Esophagus muscularis mucosa (tissue), 4 donors: Measurements from ENCODE around the gene IRGQ. TPM values are rescaled to one million over a fixed set of nuclear protein-coding genes. Genes with fewer than 3 reads are reported as not detected.

Source experiments
- DNase-seq: peaks from one replicate; pipeline ENCODE4 v3.0.0-alpha.2; 2017; ENCODE audit errors: extremely low spot score
- H3K27ac ChIP-seq, 4 donors: fragments of 200-600 bp; sonication (generic); replicated peaks in 1 of 4; 1 replicate in 3 of 4; 2 replicates in 1 of 4; pipeline ENCODE4 v1.5.1; 2016 to 2019; ENCODE audit warnings: mild to moderate bottlenecking in 1 of 4
- H3K27me3 ChIP-seq, 4 donors: fragments of 200-600 bp; sonication (generic); one replicate each; pipeline versions ENCODE4 v1.5.1 to v1.6.0; 2016 to 2019
- H3K36me3 ChIP-seq, 4 donors: fragments of 200-600 bp; sonication (generic); one replicate each; pipeline ENCODE4 v1.5.1; 2016 to 2019
- H3K4me1 ChIP-seq, 4 donors: fragments of 200-600 bp; sonication (generic); one replicate each; pipeline ENCODE4 v1.5.1; 2016 to 2019
- H3K4me3 ChIP-seq, 4 donors: fragments of 200-600 bp; sonication (generic); 1 replicate in 2 of 4; 2 replicates in 2 of 4; pipeline ENCODE4 v1.5.1; 2016 to 2019; ENCODE audit warnings: mild to moderate bottlenecking in 4 of 4, moderate library complexity in 1 of 4
- H3K9me3 ChIP-seq, 4 donors: fragments of 200-600 bp; sonication (generic); 1 replicate in 3 of 4; 2 replicates in 1 of 4; pipeline ENCODE4 v1.5.1; 2016 to 2019
- EP300 ChIP-seq: sonication (generic); formaldehyde crosslinking; IDR thresholded peaks from one replicate; pipeline ENCODE4 v1.6.1; 2017; ENCODE audit warnings: antibody characterized with exemption
- POLR2A ChIP-seq: fragments of 450-650 bp; IDR thresholded peaks from one replicate; pipeline ENCODE4 v1.6.1; 2017; ENCODE audit warnings: antibody characterized with exemption, moderate library complexity, mild to moderate bottlenecking, low read depth
- POLR2AphosphoS5 ChIP-seq, 2 donors: sonication (generic); formaldehyde crosslinking; IDR thresholded peaks; one replicate each; pipeline ENCODE4 v1.6.1; 2017; ENCODE audit warnings: antibody characterized with exemption in 2 of 2
- WGBS: methylation state at CpG from one replicate; pipeline ENCODE4 v1.1.5; 2018; 5-methylcytosine and 5-hydroxymethylcytosine counted together
- intact Hi-C: fragments of 100-400 bp; cut with DNase I; formaldehyde crosslinking; loops from one replicate; pipeline ENCODE4 v1.15.1; 2023
- total RNA-seq, 4 donors: library from RNA; depleted of rRNA; stranded (reverse); fragments of >200 nt; gene quantifications; one replicate each; pipeline versions ENCODE4 v1.1.0 to v1.2.1, GENCODE V29; 2016
- TF ChIP-seq, protein P1 (sequence below), 3 experiments: fragments of 200-600 bp in 2 of 3; fragments of 450-650 bp in 1 of 3; sonication (generic) in 2 of 3; IDR thresholded peaks; one replicate each; pipeline ENCODE4 v1.5.1; 2017 to 2019; ENCODE audit warnings: antibody characterized with exemption in 3 of 3, mild to moderate bottlenecking in 2 of 3, moderate library complexity in 1 of 3

IRGQ gene
- total RNA-seq, 4 donors from 2014 or later = 20.3 to 36.0 (median 28.6) TPM

- Histone ChIP-seq H3K27ac (no peak overlapping the region), H3K4me1 (peaks cover 17 to 30% (median 19%) of the 10 kb centered on the region in 4 donors), H3K27me3 (no peaks in the 10 kb centered on the region), H3K36me3 (peaks cover 5 to 53% (median 42%) of the 10 kb centered on the region in 4 donors), H3K4me3 (no peak overlapping the region), H3K9me3 (no peaks in the 10 kb centered on the region)
- intact Hi-C loops = no loop called here
- no peak for DNase-seq
- TF ChIP-seq, protein P1, sequence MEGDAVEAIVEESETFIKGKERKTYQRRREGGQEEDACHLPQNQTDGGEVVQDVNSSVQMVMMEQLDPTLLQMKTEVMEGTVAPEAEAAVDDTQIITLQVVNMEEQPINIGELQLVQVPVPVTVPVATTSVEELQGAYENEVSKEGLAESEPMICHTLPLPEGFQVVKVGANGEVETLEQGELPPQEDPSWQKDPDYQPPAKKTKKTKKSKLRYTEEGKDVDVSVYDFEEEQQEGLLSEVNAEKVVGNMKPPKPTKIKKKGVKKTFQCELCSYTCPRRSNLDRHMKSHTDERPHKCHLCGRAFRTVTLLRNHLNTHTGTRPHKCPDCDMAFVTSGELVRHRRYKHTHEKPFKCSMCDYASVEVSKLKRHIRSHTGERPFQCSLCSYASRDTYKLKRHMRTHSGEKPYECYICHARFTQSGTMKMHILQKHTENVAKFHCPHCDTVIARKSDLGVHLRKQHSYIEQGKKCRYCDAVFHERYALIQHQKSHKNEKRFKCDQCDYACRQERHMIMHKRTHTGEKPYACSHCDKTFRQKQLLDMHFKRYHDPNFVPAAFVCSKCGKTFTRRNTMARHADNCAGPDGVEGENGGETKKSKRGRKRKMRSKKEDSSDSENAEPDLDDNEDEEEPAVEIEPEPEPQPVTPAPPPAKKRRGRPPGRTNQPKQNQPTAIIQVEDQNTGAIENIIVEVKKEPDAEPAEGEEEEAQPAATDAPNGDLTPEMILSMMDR (IDR thresholded peaks at IDR 0.05) = no peak
- TF ChIP-seq EP300 = no peak
- 83% methylated on average over 5 of the region's 6 CpGs for WGBS
Observed at GRCh38 chr19:43560687-43561086, 35.2 kb downstream of the IRGQ start.

- WGBS = 40% methylated on average over 8 of the region's 8 CpGs
- Histone ChIP-seq H3K27me3 (no peaks in the 10 kb centered on the region), H3K9me3 (no peaks in the 10 kb centered on the region), H3K27ac (no peak overlapping the region), H3K4me3 (no peak overlapping the region), H3K4me1 (no peaks in the 10 kb centered on the region), H3K36me3 (peaks cover 36 to 88% (median 71%) of the 10 kb centered on the region in 4 donors)
- no peak for TF ChIP-seq EP300
- TF ChIP-seq, protein P1 (IDR thresholded peaks at IDR 0.05) = peak; percentile 41 to 53 (median 46)
- TF ChIP-seq POLR2A = no peak
- no peak for TF ChIP-seq POLR2AphosphoS5 (IDR thresholded peaks at IDR 0.05)
- intact Hi-C loops = no loop called here
- DNase-seq = no peak
Observed at GRCh38 chr19:43555185-43555770, 40.7 kb downstream of the IRGQ start.

DNA sequence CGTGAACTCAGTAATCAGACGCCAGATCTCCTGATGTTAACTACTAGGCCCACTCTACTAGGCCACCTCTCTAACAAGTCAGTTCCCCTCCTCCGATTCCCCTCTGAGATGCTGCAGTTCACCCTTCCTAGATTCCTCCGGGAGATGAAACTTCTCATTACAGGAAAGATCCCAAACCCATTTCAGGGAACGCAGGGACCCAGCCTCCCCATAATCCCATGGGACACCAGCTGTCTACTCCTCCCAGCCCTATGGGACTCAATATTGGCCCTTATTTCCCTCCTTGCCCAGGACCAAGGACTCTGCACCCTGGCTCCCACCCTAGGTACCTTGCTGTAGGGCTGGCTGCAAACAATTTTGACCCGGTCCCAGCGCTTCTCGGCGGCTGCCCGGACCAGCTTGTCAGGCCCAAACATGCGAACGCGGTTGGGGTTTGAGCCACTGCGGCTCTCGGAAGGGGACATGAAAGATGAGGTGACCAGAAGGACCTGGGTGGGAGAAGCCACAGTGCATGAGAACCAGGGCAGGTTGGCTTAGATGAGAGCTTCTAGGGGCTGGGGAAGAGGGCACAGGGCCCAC, 41.5 kb downstream of the IRGQ start:
- TF ChIP-seq POLR2AphosphoS5 (IDR thresholded peaks at IDR 0.05) (no peak), EP300 (no peak)
- TF ChIP-seq, protein P1 (IDR thresholded peaks at IDR 0.05) = no peak
- no peaks in the 10 kb centered on the region for H3K27me3 ChIP-seq
- H3K27ac ChIP-seq = no peak overlapping the region
- WGBS = 86% methylated on average over 15 of the region's 15 CpGs
- no peak overlapping the region for H3K4me3 ChIP-seq
- intact Hi-C loops = no loop called here
- DNase-seq = no peak
- peaks cover 36 to 87% (median 73%) of the 10 kb centered on the region in 4 donors for H3K36me3 ChIP-seq
- H3K9me3 ChIP-seq = no peaks in the 10 kb centered on the region
- no peaks in the 10 kb centered on the region for H3K4me1 ChIP-seq

DNA sequence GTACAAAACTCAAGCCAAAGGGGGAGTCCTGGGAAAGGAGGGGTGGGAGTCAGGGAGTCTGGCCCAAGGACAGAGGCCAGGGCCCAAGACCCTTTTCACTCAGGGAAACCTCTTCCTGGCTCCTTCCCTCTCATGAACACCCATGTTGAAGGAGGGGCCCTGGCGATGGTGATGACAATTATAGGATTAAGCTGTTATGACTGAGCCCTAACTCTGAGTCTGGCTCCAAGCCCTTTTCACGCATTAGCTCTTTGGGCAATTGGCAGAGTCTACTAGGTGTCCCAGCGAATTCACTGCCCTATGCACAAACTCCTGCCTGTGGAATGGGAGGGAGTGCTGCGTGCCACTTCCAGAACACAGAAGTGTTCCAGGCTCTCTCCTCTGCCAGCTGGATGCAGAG, 42.3 kb downstream of the IRGQ start:
- Histone ChIP-seq H3K27me3 (no peaks in the 10 kb centered on the region), H3K4me3 (no peak overlapping the region), H3K4me1 (no peaks in the 10 kb centered on the region), H3K27ac (no peak overlapping the region), H3K36me3 (peaks cover 36 to 85% (median 76%) of the 10 kb centered on the region in 4 donors), H3K9me3 (no peaks in the 10 kb centered on the region)
- DNase-seq = no peak
- TF ChIP-seq, protein P1 (IDR thresholded peaks at IDR 0.05) = no peak
- no peak for TF ChIP-seq POLR2AphosphoS5 (IDR thresholded peaks at IDR 0.05)
- intact Hi-C loops = no loop called here
- WGBS = 62% methylated on average over 4 of the region's 4 CpGs

- no peaks in the 10 kb centered on the region for H3K9me3 ChIP-seq
- DNase-seq = no peak
- peaks cover 36 to 80% (median 71%) of the 10 kb centered on the region in 4 donors for H3K36me3 ChIP-seq
- H3K4me3 ChIP-seq = no peak overlapping the region
- 56% methylated on average over 3 of the region's 3 CpGs for WGBS
- TF ChIP-seq, protein P1 (IDR thresholded peaks at IDR 0.05) = no peak
- TF ChIP-seq POLR2A = no peak
- no peak for TF ChIP-seq EP300
- no peak for TF ChIP-seq POLR2AphosphoS5 (IDR thresholded peaks at IDR 0.05)
- no peaks in the 10 kb centered on the region for H3K27me3 ChIP-seq
- H3K27ac ChIP-seq = no peak overlapping the region
- intact Hi-C loops = no loop called here
- no peaks in the 10 kb centered on the region for H3K4me1 ChIP-seq
Observed at GRCh38 chr19:43552616-43553015, 43.3 kb downstream of the IRGQ start.
